GM23338 (cell line): ENCODE results near the gene ME3.

ENCODE experiments used
- CTCF ChIP-seq, 2 experiments: fragments of 200-600 bp in 1 of 2; sonication (generic) in 1 of 2; conservative IDR thresholded peaks; 2 replicates each; pipeline versions ENCODE4 v1.5.1 to v1.6.1; 2016 to 2017; ENCODE audit warnings: antibody characterized with exemption in 2 of 2, low read depth in 2 of 2, mild to moderate bottlenecking in 2 of 2, moderate library complexity in 1 of 2
- EZH2 ChIP-seq: fragments of 200-600 bp; sonication (generic); IDR thresholded peaks from one replicate; pipeline ENCODE4 v1.8.0; 2017; ENCODE audit warnings: antibody characterized with exemption, mild to moderate bottlenecking, low read depth; ENCODE audit not compliant: unreplicated experiment
- NANOG ChIP-seq: IDR thresholded peaks from 2 replicates; pipeline ENCODE4 v1.6.1; 2016; ENCODE audit warnings: antibody characterized with exemption, borderline replicate concordance
- ZNF331 ChIP-seq: fragments of 250-450 bp; sonication (Bioruptor Pico); IDR thresholded peaks from 2 replicates; pipeline ENCODE4 v1.5.0; 2020; ENCODE audit warnings: low read depth, mild to moderate bottlenecking, moderate library complexity
- TF ChIP-seq, protein P1 (sequence below): IDR thresholded peaks from one replicate; pipeline ENCODE4 v1.6.1; 2018; ENCODE audit warnings: antibody characterized with exemption; ENCODE audit not compliant: unreplicated experiment

DNA sequence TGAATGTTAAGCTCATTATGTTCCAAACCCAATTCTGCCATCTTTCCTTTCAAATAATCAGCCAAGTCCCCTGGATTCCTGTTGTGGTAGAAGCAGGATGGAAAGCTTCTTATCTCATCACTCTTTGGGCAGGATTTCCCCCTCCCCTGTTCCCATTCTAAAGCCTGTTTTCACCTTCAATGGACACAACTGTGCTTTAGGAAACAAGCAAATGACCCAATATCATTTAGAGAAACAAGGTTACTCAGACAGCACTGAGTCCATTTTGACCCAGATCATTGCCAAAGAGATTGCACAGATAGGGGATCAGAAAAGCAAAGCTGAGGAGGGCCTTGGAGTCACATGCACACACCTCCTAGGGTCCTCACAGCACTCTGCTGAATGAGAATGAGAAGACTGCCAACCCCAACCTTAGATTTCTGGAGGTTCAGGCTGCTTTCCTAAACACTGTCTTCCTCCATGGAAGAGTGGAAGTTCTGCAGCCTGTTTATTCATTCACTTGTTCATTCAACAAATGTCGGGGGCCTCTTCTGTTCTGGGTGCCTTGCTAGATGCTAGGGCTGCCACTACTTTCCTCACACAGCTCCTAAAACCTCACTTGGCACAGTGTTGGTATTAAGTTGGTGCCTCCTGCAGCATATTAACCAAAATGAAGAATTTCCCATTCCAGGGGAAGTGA, 95.3 kb downstream of the ME3 start:
- TF ChIP-seq CTCF (conservative IDR thresholded peaks at IDR 0.05; ENCODE audit: low read depth in 2 of 2) (no peak), ZNF331 (no peak), EZH2 (no peak), NANOG (no peak)
- TF ChIP-seq, protein P1, sequence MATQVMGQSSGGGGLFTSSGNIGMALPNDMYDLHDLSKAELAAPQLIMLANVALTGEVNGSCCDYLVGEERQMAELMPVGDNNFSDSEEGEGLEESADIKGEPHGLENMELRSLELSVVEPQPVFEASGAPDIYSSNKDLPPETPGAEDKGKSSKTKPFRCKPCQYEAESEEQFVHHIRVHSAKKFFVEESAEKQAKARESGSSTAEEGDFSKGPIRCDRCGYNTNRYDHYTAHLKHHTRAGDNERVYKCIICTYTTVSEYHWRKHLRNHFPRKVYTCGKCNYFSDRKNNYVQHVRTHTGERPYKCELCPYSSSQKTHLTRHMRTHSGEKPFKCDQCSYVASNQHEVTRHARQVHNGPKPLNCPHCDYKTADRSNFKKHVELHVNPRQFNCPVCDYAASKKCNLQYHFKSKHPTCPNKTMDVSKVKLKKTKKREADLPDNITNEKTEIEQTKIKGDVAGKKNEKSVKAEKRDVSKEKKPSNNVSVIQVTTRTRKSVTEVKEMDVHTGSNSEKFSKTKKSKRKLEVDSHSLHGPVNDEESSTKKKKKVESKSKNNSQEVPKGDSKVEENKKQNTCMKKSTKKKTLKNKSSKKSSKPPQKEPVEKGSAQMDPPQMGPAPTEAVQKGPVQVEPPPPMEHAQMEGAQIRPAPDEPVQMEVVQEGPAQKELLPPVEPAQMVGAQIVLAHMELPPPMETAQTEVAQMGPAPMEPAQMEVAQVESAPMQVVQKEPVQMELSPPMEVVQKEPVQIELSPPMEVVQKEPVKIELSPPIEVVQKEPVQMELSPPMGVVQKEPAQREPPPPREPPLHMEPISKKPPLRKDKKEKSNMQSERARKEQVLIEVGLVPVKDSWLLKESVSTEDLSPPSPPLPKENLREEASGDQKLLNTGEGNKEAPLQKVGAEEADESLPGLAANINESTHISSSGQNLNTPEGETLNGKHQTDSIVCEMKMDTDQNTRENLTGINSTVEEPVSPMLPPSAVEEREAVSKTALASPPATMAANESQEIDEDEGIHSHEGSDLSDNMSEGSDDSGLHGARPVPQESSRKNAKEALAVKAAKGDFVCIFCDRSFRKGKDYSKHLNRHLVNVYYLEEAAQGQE: no peak
